Liver (tissue), 9 donors: Measurements from ENCODE around the gene CARMIL3. TPM values are rescaled to one million over a fixed set of nuclear protein-coding genes. Genes with fewer than 3 reads are reported as not detected.
A peak's percentile ranks its signal among the peaks of the same experiment; 100 is the strongest.

Source experiments
- DNase-seq: peaks from one replicate; pipeline ENCODE4 v3.0.0-alpha.2; 2017; ENCODE audit warnings: low spot score
- H3K27ac ChIP-seq, 2 donors: one replicate each; pipeline ENCODE4 v1.7.0; 2013; ENCODE audit warnings: inconsistent platforms in 2 of 2, low read length in 2 of 2, control low read depth in 1 of 2, low read depth in 1 of 2, mild to moderate bottlenecking in 1 of 2
- H3K27me3 ChIP-seq, 4 donors: one replicate each; pipeline versions ENCODE4 v1.6.1 to v1.7.0; 2013; ENCODE audit warnings: low read length in 3 of 4, inconsistent platforms in 1 of 4, mild to moderate bottlenecking in 1 of 4, moderate library complexity in 1 of 4; ENCODE audit not compliant: control insufficient read depth in 4 of 4, insufficient read depth in 4 of 4
- H3K36me3 ChIP-seq, 4 donors: one replicate each; pipeline versions ENCODE4 v1.6.1 to v1.7.0; 2013; ENCODE audit warnings: low read length in 3 of 4, mild to moderate bottlenecking in 3 of 4, low read depth in 1 of 4, moderate library complexity in 1 of 4; ENCODE audit not compliant: control insufficient read depth in 4 of 4, insufficient read depth in 3 of 4
- H3K4me1 ChIP-seq, 4 donors: one replicate each; pipeline versions ENCODE4 v1.6.1 to v1.7.0; 2013; ENCODE audit warnings: low read length in 3 of 4, mild to moderate bottlenecking in 3 of 4, moderate library complexity in 1 of 4; ENCODE audit not compliant: control insufficient read depth in 4 of 4, insufficient read depth in 4 of 4
- H3K4me3 ChIP-seq, 3 donors: one replicate each; pipeline versions ENCODE4 v1.6.1 to v1.7.0; 2013; ENCODE audit warnings: low read length in 3 of 3, control low read depth in 1 of 3, low read depth in 1 of 3, mild to moderate bottlenecking in 1 of 3
- H3K9ac ChIP-seq, 2 donors: one replicate each; pipeline ENCODE4 v1.7.0; 2013; ENCODE audit warnings: low read length in 2 of 2, mild to moderate bottlenecking in 2 of 2, moderate library complexity in 2 of 2, control low read depth in 1 of 2, low read depth in 1 of 2
- H3K9me3 ChIP-seq, 4 donors: one replicate each; pipeline versions ENCODE4 v1.6.1 to v1.7.0; 2013; ENCODE audit warnings: low read length in 3 of 4; ENCODE audit not compliant: control insufficient read depth in 4 of 4
- EGR1 ChIP-seq, 2 donors: IDR thresholded peaks; 2 replicates each; pipeline ENCODE4 v1.6.1; 2016 to 2018; ENCODE audit warnings: antibody characterized with exemption in 2 of 2, low read depth in 2 of 2
- FOXA1 ChIP-seq: IDR thresholded peaks from 2 replicates; pipeline ENCODE4 v1.6.1; 2016; ENCODE audit warnings: antibody characterized with exemption
- FOXA2 ChIP-seq: IDR thresholded peaks from 2 replicates; pipeline ENCODE4 v1.6.1; 2016; ENCODE audit warnings: antibody characterized with exemption
- GABPA ChIP-seq, 2 donors: IDR thresholded peaks in 1 of 2; conservative IDR thresholded peaks in 1 of 2; 2 replicates each; pipeline ENCODE4 v1.6.1; 2016; ENCODE audit warnings: antibody characterized with exemption in 2 of 2, mild to moderate bottlenecking in 1 of 2, moderate library complexity in 1 of 2
- HNF4G ChIP-seq: IDR thresholded peaks from 2 replicates; pipeline ENCODE4 v1.6.1; 2016; ENCODE audit warnings: antibody characterized with exemption
- JUND ChIP-seq, 2 donors: IDR thresholded peaks; 2 replicates each; pipeline ENCODE4 v1.6.1; 2016; ENCODE audit warnings: antibody characterized with exemption in 2 of 2
- NR2F2 ChIP-seq: IDR thresholded peaks from 2 replicates; pipeline ENCODE4 v1.6.1; 2016; ENCODE audit warnings: antibody characterized with exemption
- RXRA ChIP-seq, 2 donors: IDR thresholded peaks; 2 replicates each; pipeline ENCODE4 v1.6.1; 2017 to 2018; ENCODE audit warnings: antibody characterized with exemption in 2 of 2, mild to moderate bottlenecking in 1 of 2
- SP1 ChIP-seq: IDR thresholded peaks from 2 replicates; pipeline ENCODE4 v1.6.1; 2018; ENCODE audit warnings: antibody characterized with exemption, mild to moderate bottlenecking
- TAF1 ChIP-seq: conservative IDR thresholded peaks from 2 replicates; pipeline ENCODE4 v1.6.1; 2016; ENCODE audit warnings: antibody characterized with exemption, mild to moderate bottlenecking
- YY1 ChIP-seq: IDR thresholded peaks from 2 replicates; pipeline ENCODE4 v1.6.1; 2016; ENCODE audit warnings: antibody characterized with exemption, mild to moderate bottlenecking
- WGBS: extraction: QIAGEN DNeasy Blood & Tissue Kit; methylation state at CpG from one replicate; pipeline ENCODE4 v1.1.7; 2013; 5-methylcytosine and 5-hydroxymethylcytosine counted together
- polyA plus RNA-seq, 2 donors: library from polyadenylated mRNA; stranded (reverse) in 1 of 2; unstranded in 1 of 2; fragments of 200-250 nt in 1 of 2; fragments of >200 nt in 1 of 2; fragmentation: Nextera tagmentation in 1 of 2; extraction: Ambion mirVana in 1 of 2; gene quantifications; one replicate each; pipeline versions ENCODE4 v1.2.1 to v1.2.3, GENCODE V29; 2013 to 2015
- total RNA-seq, 2 donors: library from RNA; depleted of rRNA; stranded (reverse); fragments of >200 nt; gene quantifications; one replicate each; pipeline ENCODE4 v1.2.3, GENCODE V29; 2014
- TF ChIP-seq, protein P1 (sequence below): fragments of 150-350 bp; IDR thresholded peaks from 2 replicates; pipeline ENCODE4 v1.5.1; 2017; ENCODE audit warnings: improper control_type of control experiment, low read depth, low read length; ENCODE audit not compliant: missing input control
- TF ChIP-seq, protein P2 (sequence below): IDR thresholded peaks from 2 replicates; pipeline ENCODE4 v1.6.1; 2016; ENCODE audit warnings: antibody characterized with exemption
- TF ChIP-seq, protein P3 (sequence below): IDR thresholded peaks from 2 replicates; pipeline ENCODE4 v1.6.1; 2016; ENCODE audit warnings: antibody characterized with exemption
- TF ChIP-seq, protein P4 (sequence below): IDR thresholded peaks from 2 replicates; pipeline ENCODE4 v1.6.1; 2016; ENCODE audit warnings: antibody characterized with exemption, mild to moderate bottlenecking
- donor health status: healthy.
- donor health status: healthy.
- donor health status: healthy.
- donor health status: healthy.
- donor health status: healthy.

CARMIL3 gene
- total and polyA plus RNA-seq, 4 donors = 0.05 to 0.17 (median 0.17) TPM

DNA sequence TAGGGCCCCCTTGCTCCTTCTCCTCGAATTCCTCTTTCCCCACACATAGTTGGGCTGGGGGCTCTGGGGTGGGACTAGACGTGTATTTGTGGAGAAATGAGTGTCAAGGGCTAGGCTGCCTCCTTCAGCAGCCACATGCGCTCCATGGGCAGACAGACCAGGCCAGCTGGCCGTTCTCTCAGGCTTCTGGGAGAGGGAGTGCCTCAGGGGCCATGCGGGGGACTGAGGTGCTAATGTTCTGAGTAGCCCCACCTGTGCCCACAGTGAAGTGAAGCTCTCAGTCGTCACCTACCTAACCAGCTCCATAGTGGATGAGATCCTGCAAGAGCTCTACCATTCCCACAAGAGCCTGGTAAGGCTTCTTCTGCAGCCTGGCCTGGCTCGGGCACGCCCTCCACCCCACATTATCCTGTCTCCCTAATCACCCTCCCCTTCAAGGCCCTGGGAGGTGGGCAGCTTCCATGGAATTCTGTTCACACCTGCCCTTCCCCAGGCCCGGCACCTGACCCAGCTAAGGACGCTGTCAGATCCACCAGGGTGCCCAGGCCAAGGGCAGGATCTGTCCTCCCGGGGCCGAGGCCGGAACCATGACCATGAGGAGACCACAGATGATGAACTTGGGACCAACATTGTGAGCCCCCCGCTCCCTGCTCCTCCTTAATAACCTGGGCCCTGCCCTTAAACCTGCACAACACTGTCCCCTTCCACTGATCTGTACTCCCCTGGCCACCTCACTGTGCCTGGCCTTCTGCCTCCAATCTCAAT lies 10.6 kb downstream of the CARMIL3 start:
- no peak overlapping the region for H3K4me3 ChIP-seq
- 88% methylated on average over 14 of the region's 14 CpGs for WGBS
- no peaks in the 10 kb centered on the region for H3K9me3 ChIP-seq
- H3K36me3 ChIP-seq = no peaks in the 10 kb centered on the region
- no peaks in the 10 kb centered on the region for H3K27me3 ChIP-seq
- no peak overlapping the region for H3K9ac ChIP-seq
- peak overlapping the region; percentile 44 to 71 for H3K27ac ChIP-seq
- TF ChIP-seq, protein P1, sequence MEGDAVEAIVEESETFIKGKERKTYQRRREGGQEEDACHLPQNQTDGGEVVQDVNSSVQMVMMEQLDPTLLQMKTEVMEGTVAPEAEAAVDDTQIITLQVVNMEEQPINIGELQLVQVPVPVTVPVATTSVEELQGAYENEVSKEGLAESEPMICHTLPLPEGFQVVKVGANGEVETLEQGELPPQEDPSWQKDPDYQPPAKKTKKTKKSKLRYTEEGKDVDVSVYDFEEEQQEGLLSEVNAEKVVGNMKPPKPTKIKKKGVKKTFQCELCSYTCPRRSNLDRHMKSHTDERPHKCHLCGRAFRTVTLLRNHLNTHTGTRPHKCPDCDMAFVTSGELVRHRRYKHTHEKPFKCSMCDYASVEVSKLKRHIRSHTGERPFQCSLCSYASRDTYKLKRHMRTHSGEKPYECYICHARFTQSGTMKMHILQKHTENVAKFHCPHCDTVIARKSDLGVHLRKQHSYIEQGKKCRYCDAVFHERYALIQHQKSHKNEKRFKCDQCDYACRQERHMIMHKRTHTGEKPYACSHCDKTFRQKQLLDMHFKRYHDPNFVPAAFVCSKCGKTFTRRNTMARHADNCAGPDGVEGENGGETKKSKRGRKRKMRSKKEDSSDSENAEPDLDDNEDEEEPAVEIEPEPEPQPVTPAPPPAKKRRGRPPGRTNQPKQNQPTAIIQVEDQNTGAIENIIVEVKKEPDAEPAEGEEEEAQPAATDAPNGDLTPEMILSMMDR = no peak
- TF ChIP-seq, protein P2, sequence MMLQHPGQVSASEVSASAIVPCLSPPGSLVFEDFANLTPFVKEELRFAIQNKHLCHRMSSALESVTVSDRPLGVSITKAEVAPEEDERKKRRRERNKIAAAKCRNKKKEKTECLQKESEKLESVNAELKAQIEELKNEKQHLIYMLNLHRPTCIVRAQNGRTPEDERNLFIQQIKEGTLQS = no peak
- no peak for TF ChIP-seq JUND (IDR thresholded peaks at IDR 0.05)
- no peak for TF ChIP-seq FOXA2
- no peak for TF ChIP-seq FOXA1
- TF ChIP-seq, protein P3, sequence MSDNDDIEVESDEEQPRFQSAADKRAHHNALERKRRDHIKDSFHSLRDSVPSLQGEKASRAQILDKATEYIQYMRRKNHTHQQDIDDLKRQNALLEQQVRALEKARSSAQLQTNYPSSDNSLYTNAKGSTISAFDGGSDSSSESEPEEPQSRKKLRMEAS = no peak
- TF ChIP-seq NR2F2 = no peak
- TF ChIP-seq SP1 = no peak
- no peak for TF ChIP-seq HNF4G
- TF ChIP-seq YY1 = no peak
- peaks cover 34 to 83% (median 66%) of the 10 kb centered on the region in 4 donors for H3K4me1 ChIP-seq
- no peak for DNase-seq

DNA sequence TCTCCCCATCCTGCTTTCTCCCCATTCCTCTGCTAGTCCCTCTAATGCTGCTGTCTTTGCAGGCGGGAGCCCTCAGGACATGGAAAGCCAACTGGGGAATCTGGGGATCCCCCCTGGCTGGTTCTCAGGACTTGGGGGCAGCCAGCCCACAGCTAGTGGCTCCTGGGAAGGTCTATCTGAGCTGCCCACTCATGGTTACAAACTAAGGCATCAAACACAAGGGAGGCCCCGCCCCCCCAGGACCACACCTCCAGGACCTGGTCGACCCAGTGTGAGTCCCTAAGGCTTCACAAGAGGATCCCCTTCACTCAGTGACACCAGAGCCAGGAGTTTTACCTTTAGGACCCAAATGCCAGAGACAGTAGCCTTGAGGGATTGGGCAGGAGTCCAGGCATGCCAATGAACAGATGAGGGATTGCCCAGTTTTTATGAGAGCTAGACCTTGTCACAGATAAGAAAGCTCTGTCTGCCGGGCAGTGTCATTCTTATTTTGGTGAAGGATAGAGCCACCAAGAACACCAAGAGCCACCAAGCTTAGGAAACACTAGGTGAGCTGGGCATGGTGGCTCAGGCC lies 11.5 kb downstream of the CARMIL3 start:
- Histone ChIP-seq H3K27ac (no peak overlapping the region), H3K27me3 (no peaks in the 10 kb centered on the region), H3K4me1 (peaks cover 40 to 83% (median 69%) of the 10 kb centered on the region in 4 donors), H3K4me3 (no peak overlapping the region), H3K9ac (no peak overlapping the region), H3K9me3 (no peaks in the 10 kb centered on the region), H3K36me3 (no peaks in the 10 kb centered on the region)
- DNase-seq = no peak
- TF ChIP-seq SP1 (no peak), YY1 (no peak), GABPA (IDR thresholded peaks at IDR 0.05 in 1 of 2, conservative IDR thresholded peaks at IDR 0.05 in 1 of 2) (no peak), FOXA2 (no peak), RXRA (IDR thresholded peaks at IDR 0.05) (no peak), TAF1 (no peak), EGR1 (IDR thresholded peaks at IDR 0.05; ENCODE audit: low read depth in 2 of 2) (no peak), FOXA1 (no peak), JUND (IDR thresholded peaks at IDR 0.05) (no peak), HNF4G (no peak), NR2F2 (no peak)
- TF ChIP-seq, protein P3 = no peak
- TF ChIP-seq, protein P2 = no peak
- TF ChIP-seq, protein P4, sequence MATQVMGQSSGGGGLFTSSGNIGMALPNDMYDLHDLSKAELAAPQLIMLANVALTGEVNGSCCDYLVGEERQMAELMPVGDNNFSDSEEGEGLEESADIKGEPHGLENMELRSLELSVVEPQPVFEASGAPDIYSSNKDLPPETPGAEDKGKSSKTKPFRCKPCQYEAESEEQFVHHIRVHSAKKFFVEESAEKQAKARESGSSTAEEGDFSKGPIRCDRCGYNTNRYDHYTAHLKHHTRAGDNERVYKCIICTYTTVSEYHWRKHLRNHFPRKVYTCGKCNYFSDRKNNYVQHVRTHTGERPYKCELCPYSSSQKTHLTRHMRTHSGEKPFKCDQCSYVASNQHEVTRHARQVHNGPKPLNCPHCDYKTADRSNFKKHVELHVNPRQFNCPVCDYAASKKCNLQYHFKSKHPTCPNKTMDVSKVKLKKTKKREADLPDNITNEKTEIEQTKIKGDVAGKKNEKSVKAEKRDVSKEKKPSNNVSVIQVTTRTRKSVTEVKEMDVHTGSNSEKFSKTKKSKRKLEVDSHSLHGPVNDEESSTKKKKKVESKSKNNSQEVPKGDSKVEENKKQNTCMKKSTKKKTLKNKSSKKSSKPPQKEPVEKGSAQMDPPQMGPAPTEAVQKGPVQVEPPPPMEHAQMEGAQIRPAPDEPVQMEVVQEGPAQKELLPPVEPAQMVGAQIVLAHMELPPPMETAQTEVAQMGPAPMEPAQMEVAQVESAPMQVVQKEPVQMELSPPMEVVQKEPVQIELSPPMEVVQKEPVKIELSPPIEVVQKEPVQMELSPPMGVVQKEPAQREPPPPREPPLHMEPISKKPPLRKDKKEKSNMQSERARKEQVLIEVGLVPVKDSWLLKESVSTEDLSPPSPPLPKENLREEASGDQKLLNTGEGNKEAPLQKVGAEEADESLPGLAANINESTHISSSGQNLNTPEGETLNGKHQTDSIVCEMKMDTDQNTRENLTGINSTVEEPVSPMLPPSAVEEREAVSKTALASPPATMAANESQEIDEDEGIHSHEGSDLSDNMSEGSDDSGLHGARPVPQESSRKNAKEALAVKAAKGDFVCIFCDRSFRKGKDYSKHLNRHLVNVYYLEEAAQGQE = no peak
- TF ChIP-seq, protein P1 = no peak
- 63% methylated on average over 4 of the region's 4 CpGs for WGBS
